Natural killer cell (primary cell): ENCODE measurements around the gene GPR173. TPM values are rescaled to one million over a fixed set of nuclear protein-coding genes. Genes with fewer than 3 reads are reported as not detected.

Experiments used
- ATAC-seq, 3 donors: fragments of 150-1000 bp in 2 of 3; fragments of 200-7000 bp in 1 of 3; cut with Tn5 transposase; 1 replicate in 1 of 3; 2 replicates in 2 of 3; pipeline ENCODE4 v1.10.0; 2021; ENCODE audit warnings: mild to moderate bottlenecking in 2 of 3, moderate library complexity in 2 of 3
- DNase-seq, 2 donors: peaks; one replicate each; pipeline versions ENCODE4 v3.0.0 to v3.0.0-alpha.2; 2013 to 2021; ENCODE audit warnings: mixed read lengths in 1 of 2
- H3K27ac ChIP-seq: one replicate; pipeline ENCODE4 v1.5.1; 2013; ENCODE audit warnings: mild to moderate bottlenecking, low read length
- H3K27me3 ChIP-seq: one replicate; pipeline ENCODE4 v1.6.1; 2013; ENCODE audit warnings: low read length; ENCODE audit not compliant: control insufficient read depth, insufficient read depth
- H3K36me3 ChIP-seq: one replicate; pipeline ENCODE4 v1.6.1; 2013; ENCODE audit warnings: low read length; ENCODE audit not compliant: control insufficient read depth, insufficient read depth
- H3K4me1 ChIP-seq: one replicate; pipeline ENCODE4 v1.6.1; 2013; ENCODE audit warnings: low read length; ENCODE audit not compliant: control insufficient read depth, insufficient read depth
- H3K4me3 ChIP-seq: one replicate; pipeline ENCODE4 v1.5.1; 2013; ENCODE audit warnings: low read length
- H3K9me3 ChIP-seq: one replicate; pipeline ENCODE4 v1.6.1; 2013; ENCODE audit warnings: low read length; ENCODE audit not compliant: control insufficient read depth, insufficient read depth
- H3K27ac Mint-ChIP-seq, 2 donors: one replicate each; pipeline ENCODE4 v1.8.0; 2022; ENCODE audit warnings: mild to moderate bottlenecking in 2 of 2, mixed read lengths in 2 of 2, moderate library complexity in 1 of 2
- H3K27me3 Mint-ChIP-seq, 2 donors: one replicate each; pipeline ENCODE4 v1.8.0; 2022; ENCODE audit warnings: low read depth in 2 of 2, mixed read lengths in 2 of 2
- H3K36me3 Mint-ChIP-seq: one replicate; pipeline ENCODE4 v1.8.0; 2022; ENCODE audit warnings: mixed read lengths
- H3K4me1 Mint-ChIP-seq, 2 donors: one replicate each; pipeline ENCODE4 v1.8.0; 2022; ENCODE audit warnings: mixed read lengths in 2 of 2
- H3K4me3 Mint-ChIP-seq: one replicate; pipeline ENCODE4 v1.8.0; 2022; ENCODE audit warnings: mild to moderate bottlenecking, moderate library complexity, mixed read lengths
- H3K9me3 Mint-ChIP-seq, 2 donors: one replicate each; pipeline ENCODE4 v1.8.0; 2022; ENCODE audit warnings: mixed read lengths in 2 of 2
- WGBS: methylation state at CpG from one replicate; pipeline ENCODE4 v1.1.7; 2013; ENCODE audit warnings: missing lambda C conversion rate; ENCODE audit not compliant: insufficient coverage; 5-methylcytosine and 5-hydroxymethylcytosine counted together
- intact Hi-C: fragments of 100-400 bp; cut with micrococcal nuclease; formaldehyde crosslinking; loops from one replicate; pipeline ENCODE4 v1.14.2; 2022
- total RNA-seq, 4 donors: library from RNA; stranded (reverse); fragments of 120-200 nt in 1 of 4; gene quantifications; one replicate each; pipeline versions ENCODE4 v1.2.3 to v1.2.4, GENCODE V29; 2013 to 2022
- TF ChIP-seq, protein P1 (sequence below): fragments of 200-600 bp; IDR thresholded peaks from one replicate; pipeline ENCODE4 v1.8.0; 2022; ENCODE audit warnings: antibody characterized with exemption

Gene GPR173
- total RNA-seq, 3 donors from 2014 or later (not counting 1 experiment from before 2014, with no cell fraction given), result 0.48 TPM; not detected in 2

- Histone ChIP-seq H3K4me1 (peaks cover 10% of the 10 kb centered on the region), H3K9me3 (no peaks in the 10 kb centered on the region), H3K27ac (peak overlapping the region; percentile 21), H3K4me3 (peak overlapping the region; percentile 49), H3K27me3 (no peaks in the 10 kb centered on the region), H3K36me3 (no peaks in the 10 kb centered on the region)
- Mint-ChIP-seq H3K36me3 (no peaks in the 10 kb centered on the region), H3K27ac (peak overlapping the region in 1 of 2 donors; percentile 74), H3K9me3 (no peaks in the 10 kb centered on the region), H3K27me3 (peaks cover 0 to 5% of the 10 kb centered on the region in 2 donors), H3K4me1 (peaks cover 12 to 21% of the 10 kb centered on the region in 2 donors), H3K4me3 (peak overlapping the region; percentile 64)
- TF ChIP-seq, protein P1, sequence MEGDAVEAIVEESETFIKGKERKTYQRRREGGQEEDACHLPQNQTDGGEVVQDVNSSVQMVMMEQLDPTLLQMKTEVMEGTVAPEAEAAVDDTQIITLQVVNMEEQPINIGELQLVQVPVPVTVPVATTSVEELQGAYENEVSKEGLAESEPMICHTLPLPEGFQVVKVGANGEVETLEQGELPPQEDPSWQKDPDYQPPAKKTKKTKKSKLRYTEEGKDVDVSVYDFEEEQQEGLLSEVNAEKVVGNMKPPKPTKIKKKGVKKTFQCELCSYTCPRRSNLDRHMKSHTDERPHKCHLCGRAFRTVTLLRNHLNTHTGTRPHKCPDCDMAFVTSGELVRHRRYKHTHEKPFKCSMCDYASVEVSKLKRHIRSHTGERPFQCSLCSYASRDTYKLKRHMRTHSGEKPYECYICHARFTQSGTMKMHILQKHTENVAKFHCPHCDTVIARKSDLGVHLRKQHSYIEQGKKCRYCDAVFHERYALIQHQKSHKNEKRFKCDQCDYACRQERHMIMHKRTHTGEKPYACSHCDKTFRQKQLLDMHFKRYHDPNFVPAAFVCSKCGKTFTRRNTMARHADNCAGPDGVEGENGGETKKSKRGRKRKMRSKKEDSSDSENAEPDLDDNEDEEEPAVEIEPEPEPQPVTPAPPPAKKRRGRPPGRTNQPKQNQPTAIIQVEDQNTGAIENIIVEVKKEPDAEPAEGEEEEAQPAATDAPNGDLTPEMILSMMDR, result peak; percentile 59
- intact Hi-C loops, result loop anchor here (1.0 kb wide), 2 partner anchors 17 to 21 kb away; no protein-coding TSS in a partner anchor
- DNase-seq (peak in 1 of 2 donors; percentile 90), ATAC-seq (peak; percentile 77 to 89 (median 88))
- WGBS, result 2% methylated on average over 26 of the region's 31 CpGs
These were observed 23.2 kb downstream of the GPR173 start for GRCh38 chrX:53071604-53072417.

GRCh38 chrX:53072418-53073114 is 24.0 kb downstream of the GPR173 start:
- Histone ChIP-seq H3K27ac (peak overlapping the region; percentile 21), H3K27me3 (no peaks in the 10 kb centered on the region), H3K4me3 (no peak overlapping the region), H3K36me3 (no peaks in the 10 kb centered on the region), H3K9me3 (no peaks in the 10 kb centered on the region), H3K4me1 (peaks cover 10% of the 10 kb centered on the region)
- no peaks in the 10 kb centered on the region for H3K9me3 Mint-ChIP-seq
- 82% methylated on average over 8 of the region's 9 CpGs for WGBS
- intact Hi-C loops, result no loop called here
- no peaks in the 10 kb centered on the region for H3K27me3 Mint-ChIP-seq
- ATAC-seq (no peak), DNase-seq (no peak)
- H3K27ac Mint-ChIP-seq, result peak overlapping the region in 1 of 2 donors; percentile 74
- peaks cover 12 to 21% of the 10 kb centered on the region in 2 donors for H3K4me1 Mint-ChIP-seq
- H3K36me3 Mint-ChIP-seq, result no peaks in the 10 kb centered on the region
- TF ChIP-seq, protein P1, result no peak
- peak overlapping the region; percentile 64 for H3K4me3 Mint-ChIP-seq

DNA sequence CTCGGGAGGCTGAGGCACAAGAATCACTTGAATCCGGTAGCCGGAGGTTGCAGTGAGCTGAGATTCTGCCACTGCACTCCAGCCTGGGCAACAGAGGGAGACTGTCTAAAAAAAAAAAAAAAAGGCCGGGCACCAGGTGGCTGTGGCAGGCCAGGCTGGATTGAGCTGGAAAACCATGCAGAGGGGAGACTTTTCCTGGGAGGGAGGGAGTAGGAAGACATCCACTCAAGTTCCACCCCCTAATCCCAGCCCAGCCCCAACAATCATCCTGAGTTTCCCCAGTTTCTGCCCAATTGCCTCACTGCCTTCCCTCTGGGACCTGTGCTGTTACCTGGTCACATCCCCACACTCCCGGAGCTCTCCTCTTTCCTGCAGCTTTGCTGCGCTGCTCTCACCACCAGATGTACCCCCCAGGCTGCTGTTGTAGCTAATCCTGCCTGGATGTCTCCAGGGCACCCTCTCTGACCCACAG is 24.6 kb downstream of the GPR173 start:
- TF ChIP-seq, protein P1, result no peak
- H3K4me3 Mint-ChIP-seq, result no peak overlapping the region
- Histone ChIP-seq H3K4me1 (peaks cover 10% of the 10 kb centered on the region), H3K36me3 (no peaks in the 10 kb centered on the region), H3K27ac (no peak overlapping the region), H3K9me3 (no peaks in the 10 kb centered on the region), H3K27me3 (no peaks in the 10 kb centered on the region), H3K4me3 (no peak overlapping the region)
- peaks cover 12 to 21% of the 10 kb centered on the region in 2 donors for H3K4me1 Mint-ChIP-seq
- no peaks in the 10 kb centered on the region for H3K27me3 Mint-ChIP-seq
- WGBS, result 95% methylated on average over 5 of the region's 6 CpGs
- no peaks in the 10 kb centered on the region for H3K9me3 Mint-ChIP-seq
- ATAC-seq (no peak), DNase-seq (no peak)
- no peak overlapping the region for H3K27ac Mint-ChIP-seq
- no peaks in the 10 kb centered on the region for H3K36me3 Mint-ChIP-seq
- intact Hi-C loops, result no loop called here
